ENCODE results near the gene TMEM272.

- TF ChIP-seq CTCF (conservative IDR thresholded peaks at IDR 0.05; ENCODE audit: low read depth in 2 of 2) = no peak
- no peak for TF ChIP-seq EZH2 (IDR thresholded peaks at IDR 0.05; ENCODE audit: low read depth, unreplicated experiment)
- TF ChIP-seq REST (IDR thresholded peaks at IDR 0.05; ENCODE audit: unreplicated experiment) = no peak
Observed at GRCh38 chr13:51821606-51822005, 23.4 kb downstream of the TMEM272 start.

All from GM23338 (cell line).